HCT116 (cell line): ENCODE results near the gene TCF7. TPM values are rescaled to one million over a fixed set of nuclear protein-coding genes. Genes with fewer than 3 reads are reported as not detected.

ENCODE experiments used
- ATAC-seq: fragments of 200-7000 bp; cut with Tn5 transposase; 2 replicates; pipeline ENCODE4 v1.9.1; 2020; ENCODE audit warnings: mild to moderate bottlenecking, moderate library complexity
- BruUV-seq: library from RNA; stranded (reverse); fragments of 400-500 nt; replicated peaks from 2 replicates; lab custom pipeline; 2021; lab: Mats Ljungman, UMichigan
- CTCF ChIA-PET: fragments of 300-600 bp; sonication (Branson Sonifier 250); formaldehyde crosslinking; loops from one replicate; lab custom pipeline; 2021; ENCODE audit warnings: antibody characterized with exemption; lab: Charles Lee
- POLR2A ChIA-PET: fragments of 300-600, 350-600 bp; sonication (Branson Sonifier 250); formaldehyde crosslinking; loops from one replicate; lab custom pipeline; 2021; ENCODE audit warnings: antibody characterized with exemption; lab: Charles Lee
- RAD21 ChIA-PET, 2 experiments: fragments of 300-600 bp; sonication (Branson Sonifier 250); formaldehyde crosslinking; loops; one replicate each; lab custom pipeline; 2023; ENCODE audit warnings: low total read pairs in 2 of 2; ENCODE audit not compliant: uncharacterized antibody in 2 of 2, unreplicated experiment in 2 of 2, low non-redundant PET in 1 of 2; lab: Charles Lee
- DNase-seq: peaks from one replicate; pipeline ENCODE4 v3.0.0-alpha.2; 2010; ENCODE audit warnings: low read depth, low spot score
- H2AFZ ChIP-seq: fragments of 200-600 bp; shearing (Covaris generic), sonication (generic); 2 replicates; pipeline ENCODE4 v1.6.1; 2017; ENCODE audit warnings: low read depth, mixed run types, mixed read lengths, antibody characterized with exemption, low read length; ENCODE audit not compliant: poor library complexity, severe bottlenecking
- H3K27ac ChIP-seq: 2 replicates; pipeline ENCODE4 v1.5.1; 2012; ENCODE audit warnings: low read depth, low read length
- H3K27me3 ChIP-seq: fragments of 200-600 bp; sonication (generic); 2 replicates; pipeline ENCODE4 v1.6.1; 2016; ENCODE audit warnings: mixed run types, low read length, mixed read lengths; ENCODE audit not compliant: insufficient read depth
- H3K36me3 ChIP-seq, 2 experiments: fragments of 200-500 bp in 1 of 2; fragments of 200-600 bp in 1 of 2; sonication (Bioruptor generic) in 1 of 2; sonication (generic) in 1 of 2; 2 replicates each; pipeline versions ENCODE4 v1.5.1 to v1.6.1; 2014 to 2016; ENCODE audit warnings: low read length in 2 of 2, inconsistent platforms in 1 of 2, mixed read lengths in 1 of 2, mixed run types in 1 of 2; ENCODE audit not compliant: insufficient read depth in 2 of 2, control insufficient read depth in 1 of 2
- H3K4me1 ChIP-seq, 2 experiments: fragments of 200-600 bp in 1 of 2; sonication (generic) in 1 of 2; 2 replicates each; pipeline versions ENCODE4 v1.5.1 to v1.6.1; 2012 to 2017; ENCODE audit warnings: low read length in 2 of 2, inconsistent platforms in 1 of 2, mild to moderate bottlenecking in 1 of 2, mixed read lengths in 1 of 2, mixed run types in 1 of 2, moderate library complexity in 1 of 2; ENCODE audit not compliant: insufficient read depth in 2 of 2, control insufficient read depth in 1 of 2
- H3K4me2 ChIP-seq: fragments of 200-600 bp; sonication (generic); 2 replicates; pipeline ENCODE4 v1.6.1; 2017; ENCODE audit warnings: mixed run types, low read length, mixed read lengths
- H3K4me3 ChIP-seq, 2 experiments: fragments of 200-600 bp in 1 of 2; sonication (generic) in 1 of 2; replicated peaks in 1 of 2; 2 replicates each; pipeline ENCODE4 v1.5.1; 2011 to 2016; ENCODE audit warnings: low read length in 2 of 2, control low read depth in 1 of 2, low read depth in 1 of 2, mild to moderate bottlenecking in 1 of 2, mixed read lengths in 1 of 2, mixed run types in 1 of 2
- H3K79me2 ChIP-seq: fragments of 200-600 bp; sonication (generic); 2 replicates; pipeline ENCODE4 v1.6.1; 2017; ENCODE audit warnings: mild to moderate bottlenecking, mixed run types, low read length, moderate library complexity, mixed read lengths; ENCODE audit not compliant: insufficient read depth
- H3K9ac ChIP-seq: fragments of 200-600 bp; sonication (generic); 2 replicates; pipeline ENCODE4 v1.6.1; 2016; ENCODE audit warnings: low read length, mixed read lengths
- H3K9me2 ChIP-seq: fragments of 200-600 bp; sonication (generic), shearing (Covaris generic); 2 replicates; pipeline ENCODE4 v1.6.1; 2017; ENCODE audit warnings: mixed run types, mild to moderate bottlenecking, moderate library complexity; ENCODE audit not compliant: insufficient read depth
- H3K9me3 ChIP-seq, 2 experiments: fragments of 200-500 bp in 1 of 2; fragments of 200-600 bp in 1 of 2; sonication (Bioruptor generic) in 1 of 2; sonication (generic) in 1 of 2; 2 replicates each; pipeline ENCODE4 v1.6.1; 2014 to 2017; ENCODE audit warnings: low read length in 2 of 2, mixed read lengths in 2 of 2, inconsistent platforms in 1 of 2, low read depth in 1 of 2, mild to moderate bottlenecking in 1 of 2, mixed run types in 1 of 2, moderate library complexity in 1 of 2; ENCODE audit not compliant: control insufficient read depth in 1 of 2, insufficient read depth in 1 of 2
- H4K20me1 ChIP-seq: fragments of 200-600 bp; sonication (generic), shearing (Covaris generic); 2 replicates; pipeline ENCODE4 v1.6.1; 2017; ENCODE audit warnings: mixed run types, mild to moderate bottlenecking, moderate library complexity; ENCODE audit not compliant: insufficient read depth
- CEBPB ChIP-seq: IDR thresholded peaks from 2 replicates; pipeline ENCODE4 v1.6.1; 2012; ENCODE audit warnings: low read depth
- EGR1 ChIP-seq: IDR thresholded peaks from 2 replicates; pipeline ENCODE4 v1.6.1; 2012; ENCODE audit warnings: low read depth
- JUND ChIP-seq: IDR thresholded peaks from 2 replicates; pipeline ENCODE4 v1.6.1; 2012
- POLR2AphosphoS5 ChIP-seq: IDR thresholded peaks from 2 replicates; pipeline ENCODE4 v1.6.1; 2011; ENCODE audit warnings: mild to moderate bottlenecking, low read depth, low read length, moderate library complexity
- RAD21 ChIP-seq: IDR thresholded peaks from 2 replicates; pipeline ENCODE4 v1.6.1; 2012; ENCODE audit warnings: low read depth, mild to moderate bottlenecking
- SIN3A ChIP-seq: IDR thresholded peaks from 2 replicates; pipeline ENCODE4 v1.6.1; 2012; ENCODE audit warnings: low read depth
- TCF7L2 ChIP-seq: IDR thresholded peaks from 2 replicates; pipeline ENCODE4 v1.7.0; 2011; ENCODE audit warnings: borderline replicate concordance, inconsistent platforms; ENCODE audit not compliant: insufficient read depth, insufficient read length; ENCODE audit errors: extremely low read depth
- YY1 ChIP-seq: IDR thresholded peaks from 2 replicates; pipeline ENCODE4 v1.6.1; 2011; ENCODE audit warnings: low read length, low read depth, moderate library complexity, mild to moderate bottlenecking; ENCODE audit not compliant: insufficient replicate concordance; ENCODE audit errors: extremely low read depth
- ZFX ChIP-seq: fragments of 450-650 bp; IDR thresholded peaks from 2 replicates; pipeline ENCODE4 v1.6.1; 2017
- intact Hi-C: fragments of 100-400 bp; cut with micrococcal nuclease; formaldehyde crosslinking; loops from 2 replicates; pipeline ENCODE4 v1.10.0; 2022
- total RNA-seq: library from RNA; stranded (reverse); gene quantifications from one replicate; pipeline ENCODE4 v1.2.1, GENCODE V29; 2021; ENCODE audit not compliant: unreplicated experiment
- TF ChIP-seq, protein P1 (sequence below): IDR thresholded peaks from 2 replicates; pipeline ENCODE4 v1.6.1; 2012; ENCODE audit warnings: low read depth
- TF ChIP-seq, protein P2 (sequence below), 3 experiments: fragments of 200-600 bp in 1 of 3; sonication (generic) in 1 of 3; IDR thresholded peaks in 2 of 3; conservative IDR thresholded peaks in 1 of 3; 2 replicates each; pipeline ENCODE4 v1.5.1; 2012 to 2017; ENCODE audit warnings: low read depth in 2 of 3, low read length in 2 of 3, antibody characterized with exemption in 1 of 3, borderline replicate concordance in 1 of 3, control low read depth in 1 of 3, mild to moderate bottlenecking in 1 of 3, mixed read lengths in 1 of 3, mixed run types in 1 of 3, moderate library complexity in 1 of 3; ENCODE audit not compliant: insufficient read depth in 1 of 3
- TF ChIP-seq, protein P3 (sequence below): IDR thresholded peaks from 2 replicates; pipeline ENCODE4 v1.6.1; 2011; ENCODE audit warnings: mild to moderate bottlenecking, low read length, moderate library complexity; ENCODE audit not compliant: insufficient replicate concordance; ENCODE audit errors: extremely low read depth

TCF7 gene
- total RNA-seq, 1 experiment from 2014 or later, result 17.8 TPM

DNA sequence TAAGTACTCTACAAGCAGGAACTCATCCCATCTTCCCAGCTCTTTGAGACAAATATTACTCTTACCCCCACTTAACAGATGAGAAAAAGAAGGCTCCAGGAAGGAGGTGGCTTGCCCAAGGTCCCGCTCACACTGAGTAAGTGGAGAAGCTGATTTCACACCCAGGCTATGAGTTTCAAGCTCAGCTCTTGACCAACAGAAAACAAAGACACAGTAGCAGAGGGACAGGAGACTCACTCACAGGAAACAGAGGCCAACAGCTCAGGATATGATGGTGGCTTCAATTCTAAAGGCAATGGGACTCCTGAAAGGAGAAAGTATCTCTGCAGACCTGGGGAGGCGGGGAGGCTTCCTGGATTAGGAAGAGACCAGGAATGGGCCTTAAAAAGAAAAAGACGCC, 6.7 kb upstream of the TCF7 start:
- no peak overlapping the region for H3K27ac ChIP-seq
- no TSS peak for BruUV-seq
- no peaks in the 10 kb centered on the region for H3K79me2 ChIP-seq
- ATAC-seq, result no peak
- no peaks in the 10 kb centered on the region for H3K9me2 ChIP-seq
- DNase-seq, result no peak
- H3K4me2 ChIP-seq, result no peak overlapping the region
- CTCF ChIA-PET, result no interaction called here
- no peak overlapping the region for H2AFZ ChIP-seq
- no peaks in the 10 kb centered on the region for H3K27me3 ChIP-seq
- H3K4me3 ChIP-seq, result no peak overlapping the region
- POLR2A ChIA-PET, result no interaction called here
- RAD21 ChIA-PET, result no interaction called here
- H3K36me3 ChIP-seq, result no peaks in the 10 kb centered on the region
- H3K9me3 ChIP-seq, result no peaks in the 10 kb centered on the region
- no peak for TF ChIP-seq RAD21
- no peak for TF ChIP-seq SIN3A
- TF ChIP-seq TCF7L2, result no peak
- TF ChIP-seq, protein P1, sequence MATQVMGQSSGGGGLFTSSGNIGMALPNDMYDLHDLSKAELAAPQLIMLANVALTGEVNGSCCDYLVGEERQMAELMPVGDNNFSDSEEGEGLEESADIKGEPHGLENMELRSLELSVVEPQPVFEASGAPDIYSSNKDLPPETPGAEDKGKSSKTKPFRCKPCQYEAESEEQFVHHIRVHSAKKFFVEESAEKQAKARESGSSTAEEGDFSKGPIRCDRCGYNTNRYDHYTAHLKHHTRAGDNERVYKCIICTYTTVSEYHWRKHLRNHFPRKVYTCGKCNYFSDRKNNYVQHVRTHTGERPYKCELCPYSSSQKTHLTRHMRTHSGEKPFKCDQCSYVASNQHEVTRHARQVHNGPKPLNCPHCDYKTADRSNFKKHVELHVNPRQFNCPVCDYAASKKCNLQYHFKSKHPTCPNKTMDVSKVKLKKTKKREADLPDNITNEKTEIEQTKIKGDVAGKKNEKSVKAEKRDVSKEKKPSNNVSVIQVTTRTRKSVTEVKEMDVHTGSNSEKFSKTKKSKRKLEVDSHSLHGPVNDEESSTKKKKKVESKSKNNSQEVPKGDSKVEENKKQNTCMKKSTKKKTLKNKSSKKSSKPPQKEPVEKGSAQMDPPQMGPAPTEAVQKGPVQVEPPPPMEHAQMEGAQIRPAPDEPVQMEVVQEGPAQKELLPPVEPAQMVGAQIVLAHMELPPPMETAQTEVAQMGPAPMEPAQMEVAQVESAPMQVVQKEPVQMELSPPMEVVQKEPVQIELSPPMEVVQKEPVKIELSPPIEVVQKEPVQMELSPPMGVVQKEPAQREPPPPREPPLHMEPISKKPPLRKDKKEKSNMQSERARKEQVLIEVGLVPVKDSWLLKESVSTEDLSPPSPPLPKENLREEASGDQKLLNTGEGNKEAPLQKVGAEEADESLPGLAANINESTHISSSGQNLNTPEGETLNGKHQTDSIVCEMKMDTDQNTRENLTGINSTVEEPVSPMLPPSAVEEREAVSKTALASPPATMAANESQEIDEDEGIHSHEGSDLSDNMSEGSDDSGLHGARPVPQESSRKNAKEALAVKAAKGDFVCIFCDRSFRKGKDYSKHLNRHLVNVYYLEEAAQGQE, result no peak
- no peak for TF ChIP-seq EGR1
- TF ChIP-seq, protein P2, sequence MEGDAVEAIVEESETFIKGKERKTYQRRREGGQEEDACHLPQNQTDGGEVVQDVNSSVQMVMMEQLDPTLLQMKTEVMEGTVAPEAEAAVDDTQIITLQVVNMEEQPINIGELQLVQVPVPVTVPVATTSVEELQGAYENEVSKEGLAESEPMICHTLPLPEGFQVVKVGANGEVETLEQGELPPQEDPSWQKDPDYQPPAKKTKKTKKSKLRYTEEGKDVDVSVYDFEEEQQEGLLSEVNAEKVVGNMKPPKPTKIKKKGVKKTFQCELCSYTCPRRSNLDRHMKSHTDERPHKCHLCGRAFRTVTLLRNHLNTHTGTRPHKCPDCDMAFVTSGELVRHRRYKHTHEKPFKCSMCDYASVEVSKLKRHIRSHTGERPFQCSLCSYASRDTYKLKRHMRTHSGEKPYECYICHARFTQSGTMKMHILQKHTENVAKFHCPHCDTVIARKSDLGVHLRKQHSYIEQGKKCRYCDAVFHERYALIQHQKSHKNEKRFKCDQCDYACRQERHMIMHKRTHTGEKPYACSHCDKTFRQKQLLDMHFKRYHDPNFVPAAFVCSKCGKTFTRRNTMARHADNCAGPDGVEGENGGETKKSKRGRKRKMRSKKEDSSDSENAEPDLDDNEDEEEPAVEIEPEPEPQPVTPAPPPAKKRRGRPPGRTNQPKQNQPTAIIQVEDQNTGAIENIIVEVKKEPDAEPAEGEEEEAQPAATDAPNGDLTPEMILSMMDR (IDR thresholded peaks at IDR 0.05 in 2 of 3, conservative IDR thresholded peaks at IDR 0.05 in 1 of 3; ENCODE audit: borderline replicate concordance in 1 of 3, insufficient read depth in 1 of 3, low read depth in 2 of 3, low read length in 2 of 3), result no peak
- TF ChIP-seq, protein P3, sequence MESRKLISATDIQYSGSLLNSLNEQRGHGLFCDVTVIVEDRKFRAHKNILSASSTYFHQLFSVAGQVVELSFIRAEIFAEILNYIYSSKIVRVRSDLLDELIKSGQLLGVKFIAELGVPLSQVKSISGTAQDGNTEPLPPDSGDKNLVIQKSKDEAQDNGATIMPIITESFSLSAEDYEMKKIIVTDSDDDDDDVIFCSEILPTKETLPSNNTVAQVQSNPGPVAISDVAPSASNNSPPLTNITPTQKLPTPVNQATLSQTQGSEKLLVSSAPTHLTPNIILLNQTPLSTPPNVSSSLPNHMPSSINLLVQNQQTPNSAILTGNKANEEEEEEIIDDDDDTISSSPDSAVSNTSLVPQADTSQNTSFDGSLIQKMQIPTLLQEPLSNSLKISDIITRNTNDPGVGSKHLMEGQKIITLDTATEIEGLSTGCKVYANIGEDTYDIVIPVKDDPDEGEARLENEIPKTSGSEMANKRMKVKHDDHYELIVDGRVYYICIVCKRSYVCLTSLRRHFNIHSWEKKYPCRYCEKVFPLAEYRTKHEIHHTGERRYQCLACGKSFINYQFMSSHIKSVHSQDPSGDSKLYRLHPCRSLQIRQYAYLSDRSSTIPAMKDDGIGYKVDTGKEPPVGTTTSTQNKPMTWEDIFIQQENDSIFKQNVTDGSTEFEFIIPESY, result no peak
- TF ChIP-seq CEBPB, result no peak
- TF ChIP-seq JUND, result no peak
- no peak for TF ChIP-seq POLR2AphosphoS5
- no peak for TF ChIP-seq YY1
- TF ChIP-seq ZFX, result no peak
- TF ChIP-seq, all 23 proteins: peak for 0
- no peak overlapping the region for H3K9ac ChIP-seq
- intact Hi-C loops, result no loop called here
- H3K4me1 ChIP-seq, result peaks cover 0 to 9% of the 10 kb centered on the region in 2 experiments; a peak in 2 of 4 replicates
- no peaks in the 10 kb centered on the region for H4K20me1 ChIP-seq
